ENCODE results near the gene PLCXD3.
"Not testable (repeated sequence)": the region's sequence is repeated elsewhere in the genome, so short reads cannot be mapped to it uniquely, and the experiment has no call there.

Gene PLCXD3

DNA sequence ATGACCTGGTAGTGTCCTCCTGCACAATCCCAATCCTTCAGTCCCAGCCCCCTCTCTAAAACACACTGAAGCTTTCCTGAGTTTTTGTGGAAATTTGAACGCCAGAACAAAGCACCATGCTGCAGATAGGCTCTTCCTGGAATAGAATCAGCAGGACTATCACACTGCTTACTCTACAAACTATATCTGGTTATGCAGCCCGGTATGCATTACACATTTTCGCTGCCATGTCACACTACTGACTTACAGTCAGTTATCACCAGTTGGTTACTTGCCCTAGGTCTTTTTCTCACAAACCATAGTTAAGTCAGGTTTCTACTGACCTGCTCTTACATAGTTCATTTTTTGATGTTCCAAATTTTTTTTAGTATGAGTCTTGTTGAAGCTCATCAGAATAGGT, 24.9 kb downstream of the PLCXD3 start:
- DNase-seq, result no peak

DNA sequence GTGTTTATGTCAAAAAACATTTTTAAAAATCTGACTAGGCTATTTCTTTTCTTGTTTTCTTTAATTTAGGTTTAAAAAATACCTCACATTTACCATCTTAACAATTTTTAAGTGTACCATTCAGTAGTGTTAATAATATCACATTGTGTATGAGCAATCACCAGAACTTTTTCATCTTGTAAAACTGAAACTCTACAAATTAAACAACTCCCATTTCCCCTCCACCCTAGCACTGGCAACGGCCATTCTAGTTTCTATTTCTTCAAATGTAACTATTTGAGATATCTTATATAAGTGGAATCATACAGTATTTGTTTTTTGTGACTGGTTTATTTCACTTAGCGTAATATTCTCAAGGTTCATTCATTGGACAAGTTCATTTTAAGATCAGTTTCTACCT, 27.7 kb downstream of the PLCXD3 start:
- DNase-seq, result peak; percentile 38

DNA sequence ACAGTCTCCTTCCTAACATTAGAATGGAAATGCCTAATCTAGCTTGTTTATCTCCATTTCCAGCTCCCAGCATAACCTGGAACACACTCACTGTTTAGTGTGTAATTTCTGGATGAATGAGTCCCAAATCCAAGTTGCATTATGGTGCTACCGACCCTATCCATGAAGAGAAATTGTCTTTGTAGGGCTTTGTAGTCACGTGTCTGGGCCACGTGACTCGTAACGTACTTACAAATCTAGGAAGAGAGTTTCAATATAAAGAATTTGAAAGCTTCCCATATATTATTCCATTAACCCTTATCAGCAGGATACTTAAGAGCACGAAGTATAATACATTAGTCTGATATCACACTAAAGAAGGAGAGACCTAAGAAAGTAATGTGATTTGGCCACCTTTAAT, 28.2 kb downstream of the PLCXD3 start:
- DNase-seq, result no peak

DNA sequence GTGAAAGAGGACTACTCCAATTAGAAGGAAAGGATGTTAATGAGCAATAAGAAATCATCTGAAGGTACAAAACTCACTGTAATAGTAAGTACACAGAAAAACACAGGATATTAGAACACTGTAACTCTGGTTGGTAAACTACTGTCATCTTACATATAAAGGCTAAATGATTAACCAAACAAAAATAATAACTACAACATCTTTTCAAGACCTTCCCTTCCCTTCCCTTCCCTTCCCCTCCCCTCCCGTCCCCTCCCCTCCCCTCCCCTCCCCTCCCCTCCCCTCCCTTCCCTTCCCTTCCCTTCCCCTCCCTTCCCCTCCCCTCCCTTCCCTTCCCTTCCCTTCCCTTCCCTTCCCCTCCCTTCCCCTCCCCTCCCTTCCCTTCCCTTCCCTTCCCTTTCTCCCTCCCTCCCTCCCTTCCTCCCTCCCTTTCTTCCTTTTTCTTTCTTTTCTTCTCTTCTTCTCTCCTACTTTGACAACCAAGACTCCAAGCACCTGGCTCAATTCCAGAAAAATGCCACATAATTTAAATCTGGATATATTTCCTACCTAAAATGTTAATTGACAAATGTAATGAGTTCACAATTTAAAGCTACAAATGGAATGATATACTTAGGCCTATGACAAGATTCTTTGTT, 38.7 kb downstream of the PLCXD3 start:
- DNase-seq, result not testable (repeated sequence)

DNA sequence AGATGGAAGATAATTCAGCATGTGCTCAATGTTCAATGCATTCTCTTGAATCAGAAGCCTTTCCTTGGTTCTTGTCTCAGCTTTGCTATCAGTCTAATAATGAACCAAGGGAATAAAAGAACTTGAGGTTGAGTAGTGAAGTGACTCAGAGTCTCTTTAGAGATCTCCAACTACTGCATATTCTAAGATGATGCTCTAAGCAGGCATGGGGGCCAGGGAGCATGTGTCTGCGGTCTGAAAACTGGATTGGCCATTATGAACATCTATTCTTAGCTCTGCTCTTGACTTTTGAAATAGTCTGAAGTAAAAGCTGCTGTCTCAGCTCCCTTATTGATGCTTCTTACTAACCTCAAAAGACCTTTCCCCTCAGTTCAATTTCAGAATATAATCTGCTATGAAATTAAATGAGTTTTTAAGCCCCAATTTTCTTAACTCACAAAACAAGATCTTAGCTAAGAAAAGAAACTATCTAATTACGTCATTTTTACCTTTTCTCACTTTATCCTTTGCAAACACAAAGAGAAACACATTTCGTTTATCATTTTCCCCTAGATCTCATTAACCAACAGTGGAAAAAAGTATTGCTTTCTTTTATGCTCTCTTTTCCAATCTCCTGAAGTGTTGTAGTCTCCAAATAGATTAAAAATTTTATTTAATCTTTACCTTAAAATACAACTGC, 44.8 kb downstream of the PLCXD3 start:
- DNase-seq, result no peak

DNA sequence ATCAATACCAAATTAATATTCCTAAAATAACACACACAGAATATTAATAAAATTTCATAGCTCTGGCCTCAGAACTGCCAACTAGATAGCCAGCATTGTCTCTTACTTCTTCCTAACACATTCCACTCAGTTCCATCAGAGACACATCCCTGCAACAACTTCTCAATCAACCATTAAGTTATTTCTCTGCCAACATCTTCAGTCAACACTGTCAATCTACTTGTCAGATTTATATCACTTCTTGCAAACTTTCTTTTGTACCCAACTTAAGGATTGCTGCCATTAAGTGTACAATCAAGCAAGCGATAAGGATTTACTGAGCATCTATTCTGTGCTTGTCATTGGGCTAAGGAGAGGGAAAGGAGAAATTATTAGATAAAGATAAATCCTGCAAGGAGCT, 50.8 kb downstream of the PLCXD3 start:
- no peak for DNase-seq

DNA sequence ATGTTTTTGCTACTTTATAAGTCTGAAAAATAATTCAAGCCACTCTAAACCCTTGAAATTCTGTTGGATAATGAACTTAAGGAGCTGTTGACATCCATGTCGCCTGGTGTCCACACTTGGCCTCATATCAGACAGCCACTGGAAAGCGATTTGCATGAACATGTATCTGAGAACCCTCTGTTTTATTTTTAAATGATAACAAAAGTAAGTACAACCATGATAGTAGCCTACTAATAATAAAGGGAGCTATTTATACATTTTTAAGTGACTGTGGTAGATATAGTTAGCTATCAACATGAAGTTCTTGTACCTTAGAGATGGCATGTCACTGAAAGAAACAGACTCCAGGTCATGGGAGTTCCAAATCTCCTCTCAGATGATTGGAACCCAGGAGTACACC, 53.3 kb downstream of the PLCXD3 start:
- DNase-seq, result no peak

DNA sequence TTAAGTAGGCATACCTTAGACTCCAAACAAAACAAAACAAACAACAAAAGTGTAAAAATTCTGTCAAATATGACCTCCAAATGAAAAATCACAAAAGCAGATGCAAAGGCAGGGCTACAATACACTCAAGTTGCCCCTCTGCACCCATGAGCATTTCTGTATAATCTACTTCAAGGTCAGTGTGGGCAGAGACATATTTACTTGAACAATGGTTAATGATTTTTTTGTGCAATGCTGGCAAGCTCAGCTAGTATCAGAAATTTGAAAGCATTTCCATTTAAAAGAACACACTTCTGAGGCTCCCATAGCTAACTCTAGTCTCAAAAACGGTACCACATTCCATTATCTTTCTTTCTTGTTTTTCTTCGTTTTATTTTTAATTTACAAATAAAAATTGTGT, 57.9 kb downstream of the PLCXD3 start:
- no peak for DNase-seq

DNA sequence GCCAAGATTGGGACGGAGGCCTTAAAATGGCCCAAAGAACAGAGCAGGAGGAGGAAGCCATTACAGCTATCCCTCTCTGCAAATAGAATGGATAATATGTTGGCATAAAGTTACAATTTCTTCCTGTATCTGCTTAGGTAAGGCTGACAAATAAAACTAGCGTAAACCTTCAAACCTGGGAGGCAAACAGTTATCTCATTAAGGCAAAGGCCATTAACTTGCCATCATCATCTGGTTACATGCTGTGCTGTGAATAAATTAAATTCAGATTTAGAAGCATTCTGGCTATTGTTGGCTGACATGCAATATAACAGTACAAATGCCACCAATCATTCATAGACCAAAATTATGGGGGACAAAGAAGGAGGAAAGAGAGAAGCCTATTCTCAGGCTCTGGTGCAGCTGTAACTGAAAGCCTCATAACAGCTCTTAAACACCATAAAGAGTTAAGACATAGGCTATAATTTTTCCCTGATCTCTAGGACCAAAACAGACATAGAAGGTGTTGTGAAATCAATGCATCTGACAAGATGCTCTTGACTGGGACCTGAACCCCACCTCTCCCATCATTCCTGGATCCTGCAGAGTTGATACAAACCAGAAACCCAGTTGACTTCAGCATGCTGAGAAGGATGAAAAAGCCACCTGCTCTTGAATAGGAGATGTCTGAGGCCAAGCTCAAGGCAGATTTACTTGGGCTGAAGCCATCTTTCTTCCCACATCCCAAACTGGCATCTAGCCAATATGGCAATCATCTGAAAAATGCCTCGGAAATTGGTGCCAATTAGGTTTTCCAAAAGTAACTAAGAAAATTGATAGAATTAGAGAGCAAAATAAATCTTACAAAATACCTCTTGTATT, 62.5 kb downstream of the PLCXD3 start:
- DNase-seq, result no peak

DNA sequence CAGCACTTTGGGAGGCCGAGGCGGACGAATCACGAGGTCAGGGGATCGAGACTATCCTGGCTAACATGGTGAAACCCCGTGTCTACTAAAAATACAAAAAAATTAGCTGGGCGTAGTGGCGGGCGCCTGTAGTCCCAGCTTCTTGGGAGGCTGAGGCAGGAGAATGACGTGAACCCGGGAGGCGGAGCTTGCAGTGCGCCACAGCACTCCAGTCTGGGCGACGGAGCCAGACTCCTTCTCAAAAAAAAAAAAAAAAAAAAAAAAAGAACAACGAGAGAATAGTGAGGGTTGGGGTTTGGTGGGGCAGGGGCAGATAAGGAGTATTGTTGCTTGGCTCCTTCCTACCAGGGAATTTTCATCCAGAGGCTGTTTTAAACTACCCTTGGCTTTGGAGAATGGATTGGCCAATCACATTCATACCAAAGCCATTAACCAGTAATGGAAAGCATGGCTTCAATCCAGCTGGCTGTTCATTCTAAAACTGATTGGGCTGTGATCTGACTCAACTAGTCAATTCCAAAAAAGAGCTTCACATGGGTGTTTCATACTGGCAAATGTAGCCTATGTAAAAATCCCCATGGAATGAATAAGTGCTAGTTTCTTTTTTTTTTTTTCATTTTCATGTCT, 64.4 kb downstream of the PLCXD3 start:
- no peak for DNase-seq

DNA sequence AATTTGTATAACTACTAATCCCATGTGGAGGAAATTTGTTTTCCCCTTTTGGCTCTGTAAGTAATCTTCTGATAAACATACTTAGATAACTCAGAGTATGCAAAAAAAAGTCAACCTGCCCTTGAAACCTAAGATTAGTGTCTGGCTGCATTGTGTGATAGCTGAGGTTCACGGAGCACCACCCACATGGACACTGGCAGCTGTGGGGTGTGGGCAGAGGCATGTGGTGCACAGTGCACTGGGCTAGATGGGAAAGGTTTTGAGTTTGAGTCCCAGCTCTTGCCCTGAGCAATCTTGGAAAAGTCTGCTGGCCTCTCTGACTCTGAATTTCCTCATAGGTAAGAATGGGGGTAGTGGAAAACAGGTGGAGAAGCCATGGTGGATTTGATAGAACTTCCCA, 75.1 kb downstream of the PLCXD3 start:
- DNase-seq, result no peak

DNA sequence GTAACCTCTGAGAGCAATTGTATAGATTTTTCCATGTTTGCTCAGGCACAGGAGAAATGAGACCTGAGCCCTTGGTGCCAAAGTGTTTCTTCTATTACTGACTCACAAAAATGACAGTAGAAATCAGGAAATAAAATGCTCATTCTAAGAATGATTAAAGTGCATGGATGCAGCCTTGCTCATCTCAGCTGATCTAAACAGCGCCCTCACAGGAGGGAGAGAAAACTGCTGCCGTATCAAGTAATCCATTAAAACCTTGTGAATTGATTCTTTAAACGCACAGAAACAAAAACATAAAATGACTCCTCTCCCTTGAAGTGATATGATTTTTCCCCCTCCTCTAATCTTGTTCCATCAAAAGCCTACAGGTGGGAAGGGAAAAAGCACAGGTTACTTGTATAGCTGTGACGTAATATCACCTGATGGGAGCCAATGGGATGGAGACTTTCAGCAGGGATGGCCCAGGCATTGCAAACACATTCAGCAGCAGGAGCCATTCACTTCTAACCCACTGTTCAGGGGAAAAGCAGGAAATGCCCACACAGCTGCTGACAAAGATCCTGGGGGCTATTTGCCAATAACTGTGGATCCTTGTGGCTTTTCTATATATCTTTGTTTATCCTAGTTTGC, 76.7 kb downstream of the PLCXD3 start:
- peak; percentile 2 for DNase-seq

DNA sequence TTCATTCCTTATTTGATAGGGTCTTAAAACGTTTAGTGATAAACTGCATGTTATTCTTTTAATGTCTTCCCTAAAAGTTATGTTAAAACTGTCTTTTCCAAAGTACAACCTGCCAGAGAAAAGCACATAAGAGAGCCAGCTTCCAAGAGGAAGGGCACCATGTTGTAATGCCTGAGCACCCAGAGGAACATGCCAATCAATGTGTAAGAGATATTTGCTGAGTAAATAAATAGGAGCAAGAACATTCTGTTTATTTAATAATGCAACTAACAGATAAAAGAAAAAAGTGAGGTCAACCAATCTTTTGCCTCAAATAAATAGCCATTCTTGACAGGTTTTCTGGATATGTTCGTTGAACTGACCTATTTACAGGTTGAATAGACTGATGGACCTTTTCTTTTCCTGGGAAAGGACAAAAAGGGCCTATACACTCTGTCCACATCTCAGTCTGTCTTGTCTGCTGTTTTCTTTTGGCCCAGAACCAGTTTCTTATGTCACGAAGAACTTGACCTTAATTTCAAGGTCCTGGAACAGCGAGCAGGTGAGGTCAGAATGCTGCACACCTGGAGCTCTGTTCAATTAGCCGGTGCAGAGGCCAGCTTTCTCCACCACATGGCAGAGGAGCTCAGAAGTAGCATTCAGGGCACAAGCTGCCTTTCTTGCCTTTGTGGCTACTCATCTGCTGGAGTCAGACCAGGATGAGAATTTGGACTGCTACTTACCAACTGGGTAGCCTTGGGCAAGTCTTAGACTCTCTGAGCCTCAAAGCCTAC, 77.7 kb downstream of the PLCXD3 start:
- DNase-seq, result no peak

DNA sequence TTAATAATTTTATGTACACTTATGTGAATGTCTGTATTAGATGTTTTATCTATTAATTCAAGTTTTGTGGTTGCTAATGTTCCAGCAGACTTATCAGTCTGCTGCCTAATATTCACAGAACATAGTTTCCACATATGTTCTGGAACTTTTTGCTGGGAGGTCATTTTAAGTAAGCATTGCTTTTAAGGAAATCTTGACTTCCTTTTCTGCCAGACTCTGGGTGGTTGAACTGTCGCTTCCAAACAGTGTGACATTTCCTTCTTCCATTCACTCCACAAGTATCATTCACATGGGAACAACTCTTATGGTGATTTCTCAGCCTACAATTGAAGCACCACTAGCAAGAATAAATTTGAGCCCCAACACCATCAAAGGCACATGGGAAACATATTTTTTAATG, 82.9 kb downstream of the PLCXD3 start:
- no peak for DNase-seq

DNA sequence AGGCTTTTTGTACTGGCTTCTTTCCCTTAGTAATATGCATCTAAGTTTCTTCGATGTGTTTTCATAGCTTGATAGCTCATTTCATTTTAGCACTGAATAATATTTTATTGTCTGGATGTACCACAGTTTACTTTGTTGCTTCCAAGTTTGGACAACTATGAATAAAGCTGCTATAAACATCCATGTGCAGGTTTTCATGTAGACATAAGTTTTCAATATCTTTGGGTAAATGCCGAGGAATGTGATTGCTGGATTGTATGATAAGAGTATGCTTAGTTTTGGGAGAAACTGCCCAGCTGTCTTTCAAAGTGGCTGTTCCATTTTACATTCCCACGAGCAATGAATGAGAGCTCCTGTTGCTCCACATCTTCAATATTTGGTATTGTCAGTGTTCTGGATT, 84.7 kb downstream of the PLCXD3 start:
- DNase-seq, result no peak

DNA sequence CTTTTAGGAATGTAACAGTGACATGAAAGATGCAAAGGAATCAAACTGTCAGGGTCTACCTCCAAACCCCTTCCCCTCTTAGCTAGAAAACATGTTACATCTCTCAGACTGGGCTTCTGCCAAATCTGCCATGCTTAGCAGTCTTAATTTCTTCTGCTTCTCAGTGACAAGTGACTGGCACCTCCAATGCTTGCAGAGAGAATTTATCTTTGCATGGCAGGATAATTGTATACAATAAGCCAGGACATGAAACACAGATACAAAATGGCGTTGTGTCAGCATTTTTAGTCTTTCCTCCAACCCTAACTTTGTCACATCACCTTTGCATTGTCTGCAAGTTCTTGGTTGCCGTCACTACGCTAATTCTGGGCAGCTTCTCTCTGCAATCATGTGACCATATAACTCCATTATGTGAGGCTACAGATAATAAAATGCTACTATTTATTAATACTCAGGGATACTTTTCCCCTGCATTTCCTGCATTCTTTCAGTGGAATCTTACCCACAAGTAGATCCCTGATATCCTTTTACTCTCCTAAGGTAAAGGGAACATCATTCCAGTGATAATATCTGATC, 89.8 kb downstream of the PLCXD3 start:
- no peak for DNase-seq

DNA sequence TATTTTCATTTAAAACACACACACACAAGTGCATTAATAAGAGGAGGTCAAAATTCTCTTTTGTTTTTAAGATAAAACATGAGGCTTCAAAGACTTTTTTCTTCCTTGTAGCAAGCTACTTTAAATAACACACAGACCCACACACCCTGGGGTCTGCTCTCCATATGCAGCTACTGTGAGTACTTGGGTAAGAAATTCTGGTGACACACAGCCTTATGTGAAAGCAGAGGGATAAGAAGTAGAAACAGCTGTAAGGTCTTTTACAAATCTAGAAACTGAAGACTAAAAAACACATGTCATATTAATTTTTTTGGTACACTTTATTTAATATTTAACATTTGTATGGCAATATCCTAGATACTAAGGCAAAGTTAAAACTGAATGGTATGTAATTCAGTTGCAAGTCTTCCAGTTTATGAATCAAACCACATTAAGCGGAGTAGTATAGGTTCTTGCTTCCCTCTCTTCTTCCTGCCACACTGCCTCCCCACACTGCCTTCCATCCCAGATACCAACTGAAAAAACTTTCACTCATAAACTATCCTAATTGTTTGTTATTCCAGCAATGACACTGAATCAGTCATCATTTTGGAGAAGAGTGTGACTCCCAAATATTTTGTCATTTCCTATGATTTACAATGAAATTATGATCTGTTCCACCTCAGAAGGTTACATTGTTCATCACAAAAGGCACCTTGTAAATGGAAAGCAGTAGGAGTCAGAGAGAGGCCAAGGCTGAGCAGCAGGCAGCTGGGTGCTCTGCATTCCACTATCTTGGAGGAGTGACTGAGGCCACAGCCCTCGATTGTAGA, 92.0 kb downstream of the PLCXD3 start:
- no peak for DNase-seq

DNA sequence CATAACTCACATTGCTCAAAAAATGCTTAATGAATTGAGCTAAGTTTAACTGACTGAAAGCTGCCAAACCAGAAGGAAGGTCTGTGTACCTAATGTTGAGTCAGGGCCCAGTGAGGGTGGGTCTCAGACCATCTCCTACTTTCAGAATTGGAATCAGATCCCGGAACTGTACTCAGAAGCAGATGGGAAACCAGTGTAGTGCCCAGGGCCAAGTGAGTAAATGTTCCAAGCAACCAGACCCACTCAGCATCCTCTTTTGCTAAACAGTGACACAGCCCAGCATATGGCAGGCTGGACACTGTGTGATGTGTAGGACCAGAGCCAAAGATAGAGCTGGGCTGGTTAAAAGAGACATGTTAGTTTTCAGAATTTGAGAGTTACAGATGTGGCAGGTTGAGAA, 94.1 kb downstream of the PLCXD3 start:
- DNase-seq, result no peak

DNA sequence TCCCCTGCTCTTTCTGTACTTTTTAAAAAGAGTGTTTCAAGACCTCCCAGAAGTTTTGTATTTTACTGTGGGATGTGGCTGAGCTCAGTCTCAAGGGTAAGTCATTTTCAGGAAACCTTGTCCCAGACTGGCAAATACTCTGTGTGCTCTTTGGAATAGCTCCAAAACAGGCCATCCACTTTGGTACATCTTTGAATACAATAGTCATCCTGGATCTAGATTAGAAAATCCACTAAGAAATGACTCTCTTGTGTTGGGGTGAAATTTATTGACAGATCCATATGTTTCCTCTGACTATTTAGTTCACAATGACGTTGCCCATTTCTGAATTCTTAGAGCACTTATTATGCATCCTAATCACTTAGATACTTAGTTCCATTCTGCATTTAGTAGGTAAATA, 95.2 kb downstream of the PLCXD3 start:
- no peak for DNase-seq

DNA sequence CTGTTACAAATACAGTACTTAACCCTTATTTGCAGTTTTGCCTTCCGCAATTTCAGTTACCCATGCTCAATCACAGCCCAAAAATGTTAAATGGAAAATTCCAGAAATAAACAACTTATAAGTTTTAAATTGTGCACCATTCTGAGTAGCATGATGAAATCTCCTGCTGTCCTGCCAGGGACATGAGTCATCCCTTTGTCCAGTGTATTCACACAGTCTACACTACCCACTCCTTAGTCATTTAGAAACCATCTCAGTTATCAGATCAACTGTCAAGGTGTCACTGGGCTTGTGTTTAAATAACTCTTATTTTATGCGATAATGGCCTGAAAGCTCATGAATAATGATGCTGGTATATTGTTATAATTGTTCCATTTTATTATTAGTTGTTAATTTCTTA, 95.8 kb downstream of the PLCXD3 start:
- no peak for DNase-seq

DNA sequence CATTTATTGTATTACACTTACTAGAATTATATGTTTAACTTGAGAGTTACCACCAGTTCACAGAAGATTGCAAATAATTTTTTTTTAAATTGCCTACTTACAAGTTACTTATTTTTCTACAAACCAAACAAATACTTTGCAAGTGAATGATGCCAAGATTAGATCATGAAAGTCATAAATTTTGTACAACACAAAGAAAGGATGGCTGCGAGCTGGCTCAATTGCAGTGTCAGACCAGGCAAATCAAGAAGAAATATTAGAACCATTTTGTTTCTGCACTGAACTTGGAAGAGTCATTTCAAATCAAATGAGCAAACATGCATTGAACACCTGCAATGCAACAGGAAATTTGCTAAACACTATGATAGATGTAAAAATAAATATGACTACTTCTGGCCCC, 97.3 kb downstream of the PLCXD3 start:
- no peak for DNase-seq
